ENCODE results near the gene HAUS7.

DNA sequence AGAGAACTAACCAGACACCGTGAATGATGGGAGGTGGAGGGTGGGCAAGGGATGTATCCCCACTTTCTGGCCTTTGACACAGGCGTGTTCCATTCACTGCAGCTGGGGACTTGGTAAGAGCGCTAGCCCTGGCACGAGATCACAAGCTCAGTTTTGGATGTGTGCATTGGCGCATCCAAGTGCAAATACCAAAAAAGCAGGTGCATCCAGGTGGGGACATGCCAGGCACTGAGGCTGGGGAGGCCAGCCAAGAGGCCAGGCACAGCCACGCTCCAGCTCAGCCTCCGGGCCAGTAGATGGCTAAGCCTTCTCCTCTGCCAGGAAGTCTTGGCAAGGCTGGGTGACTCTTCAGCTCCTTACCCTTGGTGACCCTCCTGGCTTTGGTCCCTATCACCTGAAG, 63.5 kb downstream of the HAUS7 start:
- TF ChIP-seq CTCF (IDR thresholded peaks at IDR 0.05) (no peak), POLR2A (IDR thresholded peaks at IDR 0.05) (no peak)
